SK-N-SH treated with all-trans-retinoic acid at 6 μM for 48 hours (cell line): ENCODE data around the gene SLC17A5.
"Not testable (repeated sequence)": the region's sequence is repeated elsewhere in the genome, so short reads cannot be mapped to it uniquely, and the experiment has no call there.

ENCODE experiments used
- ATAC-seq: fragments of 200-7000 bp; cut with Tn5 transposase; 3 replicates; pipeline ENCODE4 v1.9.1; 2020; ENCODE audit warnings: mild to moderate bottlenecking, moderate library complexity
- ARNTL ChIP-seq: fragments of 450-650 bp; formaldehyde crosslinking; IDR thresholded peaks from 2 replicates; pipeline ENCODE4 v1.5.0; 2020; ENCODE audit warnings: low read depth, mild to moderate bottlenecking, moderate library complexity, borderline replicate concordance
- BACH2 ChIP-seq: fragments of 250-450 bp; sonication (Bioruptor Pico); IDR thresholded peaks from 2 replicates; pipeline ENCODE4 v1.9.0; 2021; ENCODE audit warnings: mild to moderate bottlenecking, borderline replicate concordance
- CSDC2 ChIP-seq: fragments of 250-450 bp; sonication (Bioruptor Pico); IDR thresholded peaks from 2 replicates; pipeline ENCODE4 v1.5.0; 2020; ENCODE audit warnings: mild to moderate bottlenecking, moderate library complexity
- ESRRG ChIP-seq: fragments of 250-450 bp; sonication (Bioruptor Pico); IDR thresholded peaks from 2 replicates; pipeline ENCODE4 v1.6.1; 2021; ENCODE audit warnings: mild to moderate bottlenecking
- ISL1 ChIP-seq: fragments of 250-450 bp; sonication (Bioruptor Pico); IDR thresholded peaks from 2 replicates; pipeline ENCODE4 v2.1.2; 2022; ENCODE audit warnings: mild to moderate bottlenecking, moderate library complexity
- OSR1 ChIP-seq: fragments of 250-450 bp; sonication (Bioruptor Pico); IDR thresholded peaks from 2 replicates; pipeline ENCODE4 v1.8.0; 2022; ENCODE audit warnings: moderate library complexity, mild to moderate bottlenecking, inconsistent platforms
- POU6F1 ChIP-seq: fragments of 250-450 bp; sonication (Bioruptor Pico); IDR thresholded peaks from 2 replicates; pipeline ENCODE4 v1.8.0; 2021; ENCODE audit warnings: low read depth, mild to moderate bottlenecking, moderate library complexity, borderline replicate concordance
- PPARA ChIP-seq: fragments of 250-450 bp; sonication (Bioruptor Pico); IDR thresholded peaks from 2 replicates; pipeline ENCODE4 v1.5.0; 2020; ENCODE audit warnings: mild to moderate bottlenecking, borderline replicate concordance
- RARB ChIP-seq: fragments of 250-450 bp; sonication (Bioruptor Pico); IDR thresholded peaks from 2 replicates; pipeline ENCODE4 v1.8.0; 2021; ENCODE audit warnings: mild to moderate bottlenecking, moderate library complexity
- TCF4 ChIP-seq: fragments of 250-450 bp; sonication (Bioruptor Pico); IDR thresholded peaks from 2 replicates; pipeline ENCODE4 v1.8.0; 2021; ENCODE audit warnings: mild to moderate bottlenecking, moderate library complexity, borderline replicate concordance
- TOX ChIP-seq: fragments of 250-450 bp; sonication (Bioruptor Pico); IDR thresholded peaks from 2 replicates; pipeline ENCODE4 v1.8.0; 2021; ENCODE audit warnings: mild to moderate bottlenecking, moderate library complexity, borderline replicate concordance
- TSHZ2 ChIP-seq: fragments of 250-450 bp; sonication (Bioruptor Pico); IDR thresholded peaks from 2 replicates; pipeline ENCODE4 v1.5.0; 2020; ENCODE audit warnings: mild to moderate bottlenecking, moderate library complexity
- ZFP30 ChIP-seq: fragments of 450-650 bp; formaldehyde crosslinking; IDR thresholded peaks from 2 replicates; pipeline ENCODE4 v1.5.0; 2022; ENCODE audit warnings: mild to moderate bottlenecking, moderate library complexity
- ZNF565 ChIP-seq: fragments of 450-650 bp; formaldehyde crosslinking; conservative IDR thresholded peaks from 2 replicates; pipeline ENCODE4 v1.5.0; 2020; ENCODE audit warnings: low read depth, mild to moderate bottlenecking, moderate library complexity
- ZNF70 ChIP-seq: fragments of 450-650 bp; formaldehyde crosslinking; IDR thresholded peaks from 2 replicates; pipeline ENCODE4 v1.5.0; 2020; ENCODE audit warnings: mild to moderate bottlenecking, moderate library complexity
- TF ChIP-seq, protein P1 (sequence below): fragments of 250-450 bp; sonication (Bioruptor Pico); IDR thresholded peaks from 2 replicates; pipeline ENCODE4 v1.5.1; 2021; ENCODE audit warnings: mild to moderate bottlenecking, moderate library complexity

SLC17A5 gene

DNA sequence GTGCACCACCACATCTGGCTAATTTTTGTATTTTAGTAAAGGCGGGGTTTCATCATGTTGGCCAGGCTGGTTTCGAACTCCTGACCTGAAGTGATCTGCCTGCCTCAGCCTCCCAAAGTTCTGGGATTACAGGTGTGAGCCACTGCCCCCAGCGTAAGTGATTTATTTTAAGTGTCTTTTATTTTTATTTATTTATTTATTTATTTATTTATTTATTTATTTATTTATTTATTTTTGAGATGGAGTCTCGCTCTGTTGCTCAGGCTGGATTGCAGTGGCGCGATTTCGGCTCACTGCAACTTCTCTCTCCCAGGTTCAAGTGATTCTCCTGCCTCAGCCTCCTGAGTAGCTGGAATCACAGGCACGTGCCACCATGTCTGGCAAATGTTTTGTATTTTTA, 30.3 kb downstream of the SLC17A5 start:
- not testable (repeated sequence) for ATAC-seq

DNA sequence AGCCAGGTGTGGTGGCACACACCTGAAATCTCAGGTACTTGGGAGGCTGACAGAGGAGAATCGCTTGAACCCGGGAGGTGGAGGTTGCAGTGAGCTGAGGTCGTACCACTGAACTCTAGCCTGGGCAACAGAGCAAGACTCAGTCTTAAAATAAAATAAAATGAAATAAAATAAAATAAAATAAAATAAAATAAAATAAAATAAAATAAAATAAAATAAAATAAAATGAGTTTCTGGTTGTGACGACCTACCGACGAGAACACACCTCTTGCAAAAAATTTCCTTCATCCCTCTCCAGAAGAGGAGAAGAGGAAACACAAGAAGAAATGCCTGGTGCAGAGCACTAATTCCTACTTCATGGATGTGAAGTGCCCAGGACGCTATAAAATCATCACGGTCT, 35.7 kb downstream of the SLC17A5 start:
- ATAC-seq, result not testable (repeated sequence)

DNA sequence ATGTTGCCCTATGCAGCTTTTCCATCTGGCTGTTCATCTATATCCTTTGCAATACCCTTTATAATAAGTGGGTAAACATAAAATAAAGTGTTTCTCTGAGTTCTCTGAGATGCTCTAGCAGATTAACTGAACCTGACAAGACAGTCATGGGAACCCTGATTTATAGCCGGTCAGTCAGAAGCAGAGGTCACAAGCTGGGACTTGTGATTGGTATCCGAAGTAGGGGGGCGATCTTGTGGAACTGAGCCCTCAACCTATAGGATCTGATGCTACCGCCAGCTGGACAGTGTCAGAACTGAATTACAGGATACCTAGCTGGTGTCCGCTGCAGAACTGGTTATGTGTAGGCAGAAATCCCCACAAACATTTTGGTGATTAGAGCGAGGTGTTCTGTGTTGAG, 39.0 kb downstream of the SLC17A5 start:
- ATAC-seq, result no peak
- TF ChIP-seq ZNF565 (no peak), ZFP30 (CRISPR knock-in tag) (no peak), TSHZ2 (CRISPR knock-in tag) (no peak), PPARA (CRISPR knock-in tag) (no peak)

DNA sequence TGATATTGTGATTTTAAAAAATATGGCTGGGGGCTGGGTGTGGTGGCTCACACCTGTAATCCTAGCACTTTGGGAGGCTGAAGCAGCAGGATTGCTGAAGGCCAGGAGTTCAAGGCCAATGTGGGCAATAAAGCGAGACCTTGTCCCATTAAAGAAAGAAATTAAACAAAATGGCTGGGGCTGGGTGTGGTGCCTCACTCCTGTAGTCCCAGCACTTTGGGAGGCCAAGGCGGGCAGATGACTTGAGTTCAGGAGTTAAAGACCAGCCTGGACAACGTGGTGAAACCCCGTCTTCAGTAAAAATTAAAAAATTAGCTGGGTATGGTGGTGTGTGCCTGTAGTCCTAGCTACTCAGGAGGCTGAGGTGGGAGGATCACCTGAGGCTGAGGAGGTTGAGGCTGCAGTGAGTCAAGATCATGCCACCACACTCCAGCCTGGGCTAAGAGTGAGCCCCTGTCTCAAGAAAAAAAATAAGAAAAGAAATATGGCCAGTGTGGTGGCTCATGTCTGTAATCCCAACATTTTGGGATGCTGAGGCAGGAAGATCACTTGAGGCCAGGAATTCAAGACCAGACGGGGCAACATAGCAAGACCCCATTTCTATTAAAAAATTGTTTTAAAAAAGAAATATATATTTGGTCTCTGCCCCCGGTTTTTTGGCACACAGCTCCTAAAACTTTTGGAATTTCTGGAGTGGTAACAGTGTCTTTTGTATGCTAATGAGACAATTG, 39.8 kb downstream of the SLC17A5 start:
- no peak for ATAC-seq
- no peak for TF ChIP-seq TCF4 (CRISPR knock-in tag)
- TF ChIP-seq ZFP30 (CRISPR knock-in tag), result no peak
- no peak for TF ChIP-seq ISL1 (CRISPR knock-in tag)
- TF ChIP-seq BACH2 (CRISPR knock-in tag), result no peak
- no peak for TF ChIP-seq POU6F1 (CRISPR knock-in tag)
- no peak for TF ChIP-seq ARNTL
- TF ChIP-seq, protein P1, sequence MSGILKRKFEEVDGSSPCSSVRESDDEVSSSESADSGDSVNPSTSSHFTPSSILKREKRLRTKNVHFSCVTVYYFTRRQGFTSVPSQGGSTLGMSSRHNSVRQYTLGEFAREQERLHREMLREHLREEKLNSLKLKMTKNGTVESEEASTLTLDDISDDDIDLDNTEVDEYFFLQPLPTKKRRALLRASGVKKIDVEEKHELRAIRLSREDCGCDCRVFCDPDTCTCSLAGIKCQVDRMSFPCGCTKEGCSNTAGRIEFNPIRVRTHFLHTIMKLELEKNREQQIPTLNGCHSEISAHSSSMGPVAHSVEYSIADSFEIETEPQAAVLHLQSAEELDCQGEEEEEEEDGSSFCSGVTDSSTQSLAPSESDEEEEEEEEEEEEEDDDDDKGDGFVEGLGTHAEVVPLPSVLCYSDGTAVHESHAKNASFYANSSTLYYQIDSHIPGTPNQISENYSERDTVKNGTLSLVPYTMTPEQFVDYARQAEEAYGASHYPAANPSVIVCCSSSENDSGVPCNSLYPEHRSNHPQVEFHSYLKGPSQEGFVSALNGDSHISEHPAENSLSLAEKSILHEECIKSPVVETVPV (CRISPR knock-in tag), result no peak
- TF ChIP-seq ZNF70 (CRISPR knock-in tag), result no peak
- no peak for TF ChIP-seq TOX (CRISPR knock-in tag)
- no peak for TF ChIP-seq OSR1 (CRISPR knock-in tag)

DNA sequence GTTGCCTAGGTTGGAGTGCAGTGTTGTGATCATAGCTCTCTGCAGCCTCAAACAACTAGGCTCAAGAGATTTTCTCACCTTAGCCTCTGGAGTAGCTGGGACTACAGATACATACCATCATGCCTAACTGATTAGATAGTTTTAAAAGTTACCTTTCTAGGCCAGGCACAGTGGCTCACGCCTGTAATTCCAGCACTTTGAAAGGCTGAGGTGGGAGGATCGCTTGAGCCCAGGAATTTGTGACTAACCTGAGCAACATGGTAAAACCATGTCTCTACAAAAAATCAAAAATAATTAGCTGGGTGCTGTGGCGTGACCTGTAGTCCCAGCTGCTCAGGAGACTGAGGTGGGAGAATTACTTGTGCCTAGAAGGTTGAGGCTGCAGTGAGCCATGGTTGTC, 41.2 kb downstream of the SLC17A5 start:
- no peak for ATAC-seq

GRCh38 chr6:73610444-73611275, 43.1 kb downstream of the SLC17A5 start:
- ATAC-seq, result peak; percentile 82
- TF ChIP-seq RARB (no peak), ZNF565 (no peak), PPARA (CRISPR knock-in tag) (no peak), OSR1 (CRISPR knock-in tag) (no peak), ESRRG (CRISPR knock-in tag) (no peak), CSDC2 (no peak), TOX (CRISPR knock-in tag) (no peak)
- TF ChIP-seq, all 23 proteins: peak for 0

More for the DNA sequence above, 41.2 kb downstream of the SLC17A5 start:
- TF ChIP-seq BACH2 (CRISPR knock-in tag), result no peak
- no peak for TF ChIP-seq ARNTL
- TF ChIP-seq TCF4 (CRISPR knock-in tag), result no peak
- no peak for TF ChIP-seq ZNF70 (CRISPR knock-in tag)
- TF ChIP-seq ZNF565, result no peak
